Activated T-helper 1 cell treated with anti-CD3 and anti-CD28 coated beads, Interleukin-2, amount 50 U/mL, for 16 hours (primary cell): ENCODE measurements around the gene CCDC82.

ENCODE experiments used
- DNase-seq, 2 donors: peaks; one replicate each; pipeline ENCODE4 v3.0.0-alpha.2; 2020; ENCODE audit warnings: low read depth in 1 of 2, low spot score in 1 of 2

The CCDC82 gene

DNA sequence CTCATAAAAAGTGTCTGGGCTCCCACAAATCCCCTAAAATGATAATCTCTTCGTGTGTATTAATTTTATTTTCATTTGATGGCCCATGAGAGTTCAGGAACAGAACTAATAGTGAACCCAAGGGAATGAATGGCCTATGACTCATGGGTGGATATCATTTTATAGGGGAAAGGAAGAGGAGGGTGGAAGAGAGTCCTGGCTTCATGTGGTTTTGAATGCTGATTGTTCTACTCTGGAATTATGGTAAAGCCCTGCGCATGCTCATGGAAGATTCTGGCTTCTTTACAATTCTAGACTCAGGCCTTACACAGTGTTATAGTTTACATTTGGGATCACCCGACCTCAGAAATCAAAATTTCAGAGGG, 82.0 kb downstream of the CCDC82 start:
- DNase-seq: no peak

DNA sequence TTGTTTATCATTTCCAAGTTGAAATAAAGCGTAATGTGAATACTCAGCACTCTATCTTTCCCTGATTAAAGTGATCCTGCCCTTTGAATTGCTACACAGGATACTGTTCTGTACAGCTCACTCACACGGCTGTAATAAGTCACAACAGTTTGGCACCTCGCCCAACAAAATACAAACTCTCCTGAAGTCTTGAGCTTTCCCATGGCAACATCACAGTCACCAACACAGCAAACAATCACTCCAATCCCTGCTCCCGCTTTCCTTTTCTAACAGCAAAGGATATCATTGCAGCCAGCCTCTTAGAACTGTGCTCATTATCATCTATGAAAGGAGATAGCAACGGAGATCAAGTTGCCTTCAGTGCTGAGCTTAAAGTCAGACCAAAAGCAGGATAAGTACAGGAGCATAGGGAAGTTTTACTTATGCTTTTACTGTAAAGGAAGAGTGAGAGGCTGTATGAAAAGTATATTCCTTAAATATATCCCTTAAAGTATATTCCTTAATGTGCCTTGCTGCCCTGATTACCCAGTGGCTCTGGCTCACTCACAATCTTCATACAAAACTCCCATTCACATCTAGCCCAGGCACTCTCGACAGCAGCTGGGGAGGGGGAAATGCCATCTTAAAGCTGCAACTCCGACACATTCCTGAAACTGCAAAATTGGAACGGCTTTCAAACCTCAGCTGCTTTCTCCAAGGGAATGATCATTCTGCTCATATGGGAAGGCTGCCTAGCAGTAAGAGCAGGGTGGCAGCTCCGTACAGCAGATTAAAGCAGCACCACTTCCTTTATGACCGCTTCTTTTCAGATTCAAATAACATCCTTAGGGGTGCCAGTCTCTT, 82.6 kb downstream of the CCDC82 start:
- no peak for DNase-seq

GRCh38 chr11:96306600-96306932, 83.1 kb downstream of the CCDC82 start:
- no peak for DNase-seq

- no peak for DNase-seq
Observed at GRCh38 chr11:96306071-96306470, 83.6 kb downstream of the CCDC82 start.

DNA sequence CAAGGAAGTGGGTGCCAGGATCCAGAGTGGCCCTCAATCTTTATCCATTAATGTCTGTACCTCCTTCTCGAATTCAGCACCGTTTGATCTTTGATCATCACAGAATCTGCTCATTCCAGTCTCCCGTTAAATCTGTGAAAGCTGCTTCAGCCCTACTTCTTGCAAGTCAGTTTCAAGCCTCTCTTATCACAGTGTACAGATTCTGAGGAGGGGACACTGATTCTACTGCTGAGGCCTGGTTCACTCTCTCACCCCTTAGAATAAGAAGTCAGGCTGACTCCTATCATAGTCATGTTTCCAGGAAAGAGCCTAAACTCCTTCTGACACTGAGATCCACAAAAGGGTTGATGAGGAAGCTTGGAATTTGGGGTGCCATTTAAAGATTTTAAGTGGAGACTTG, 85.7 kb downstream of the CCDC82 start:
- DNase-seq: no peak

GRCh38 chr11:96303064-96303463, 86.6 kb downstream of the CCDC82 start:
- no peak for DNase-seq
